GM19239 (cell line): ENCODE results near the gene DAP3.
"Not testable (repeated sequence)": the region's sequence is repeated elsewhere in the genome, so short reads cannot be mapped to it uniquely, and the experiment has no call there.

ENCODE experiments used
- DNase-seq: peaks from one replicate; pipeline ENCODE4 v3.0.0; 2011; ENCODE audit warnings: low spot score; ENCODE audit not compliant: insufficient read length
- FAIRE-seq: peaks from 2 replicates; lab custom pipeline; 2011; peaks lifted over from hg19 to GRCh38; lab: Jason Lieb, UNC

Gene DAP3

GRCh38 chr1:155689081-155689607 is at the start of gene DAP3:
DAP3 (plus strand) TSS chr1:155689091; CDS start chr1:155709780, 20,689 bp downstream.
- FAIRE-seq (peak; percentile 62), DNase-seq (peak; percentile 76)

- FAIRE-seq, result no peak
- DNase-seq, result no peak
Measured at GRCh38 chr1:155640367-155640766, 48.5 kb upstream of the DAP3 start.

GRCh38 chr1:155642559-155643180 is 46.2 kb upstream of the DAP3 start:
- not testable (repeated sequence) for FAIRE-seq, DNase-seq

- FAIRE-seq, result no peak
Measured at GRCh38 chr1:155643230-155643629, 45.7 kb upstream of the DAP3 start.

GRCh38 chr1:155645034-155645598 is 43.8 kb upstream of the DAP3 start:
- no peak for FAIRE-seq
- no peak for DNase-seq

More at GRCh38 chr1:155643230-155643629, 45.7 kb upstream of the DAP3 start:
- DNase-seq, result no peak

- DNase-seq (no peak), FAIRE-seq (no peak)
Measured at GRCh38 chr1:155645648-155646047, 43.2 kb upstream of the DAP3 start.

GRCh38 chr1:155646307-155646706 is 42.6 kb upstream of the DAP3 start:
- no peak for DNase-seq
- no peak for FAIRE-seq

- peak; percentile 11 for FAIRE-seq
- no peak for DNase-seq
Measured at GRCh38 chr1:155648207-155649147, 40.4 kb upstream of the DAP3 start.

- DNase-seq (no peak), FAIRE-seq (no peak)
Measured at GRCh38 chr1:155649676-155650075, 39.2 kb upstream of the DAP3 start.

DNA sequence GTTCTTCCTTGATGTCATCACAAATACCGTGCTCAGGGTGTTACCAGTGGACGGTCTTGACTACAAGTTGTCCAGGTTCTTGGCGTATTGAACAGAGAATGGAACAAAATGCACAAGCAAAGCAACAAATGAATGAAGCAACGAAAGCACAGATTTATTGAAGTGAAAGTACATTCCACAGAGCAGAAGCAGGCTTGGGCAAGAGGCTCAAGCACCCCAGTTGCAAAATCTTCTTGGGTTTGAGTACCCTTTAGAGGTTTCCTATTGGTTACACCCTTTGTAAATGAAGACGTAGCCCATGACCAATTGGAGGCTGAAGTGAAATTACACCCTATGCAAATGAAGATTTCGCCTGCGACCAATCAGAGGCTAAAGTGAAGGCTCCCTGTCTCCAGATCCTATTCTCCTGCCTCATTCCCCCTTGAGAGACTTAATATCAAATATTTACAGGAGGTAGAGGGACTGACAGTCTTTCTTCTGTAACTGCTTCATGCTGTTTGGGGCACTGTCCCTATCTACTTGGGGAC is 38.6 kb upstream of the DAP3 start:
- no peak for FAIRE-seq

GRCh38 chr1:155651861-155652661 is 36.8 kb upstream of the DAP3 start:
- FAIRE-seq, result no peak
- no peak for DNase-seq

More for the DNA sequence above, 38.6 kb upstream of the DAP3 start:
- DNase-seq, result no peak

- DNase-seq (no peak), FAIRE-seq (no peak)
Measured at GRCh38 chr1:155652951-155653350, 35.9 kb upstream of the DAP3 start.

DNA sequence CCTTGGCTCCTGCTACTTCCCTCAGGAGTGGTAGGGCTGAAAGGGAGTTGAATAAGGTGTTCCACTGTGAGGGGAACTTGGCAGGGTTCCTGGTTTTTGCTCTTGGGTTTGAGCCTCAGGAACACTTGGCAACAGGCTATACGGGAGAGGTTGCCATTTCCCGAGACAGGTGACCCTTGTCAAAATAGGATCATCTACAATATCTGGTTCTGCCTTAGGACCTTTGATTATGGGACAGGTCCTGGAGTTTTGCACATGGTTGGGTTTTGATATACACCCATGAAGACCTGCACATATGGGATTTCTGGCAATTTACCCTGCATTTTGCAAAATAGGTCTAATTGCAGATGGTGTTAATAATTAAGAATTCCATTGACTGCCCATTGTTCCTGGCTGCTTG is 31.4 kb upstream of the DAP3 start:
- no peak for FAIRE-seq
- no peak for DNase-seq

DNA sequence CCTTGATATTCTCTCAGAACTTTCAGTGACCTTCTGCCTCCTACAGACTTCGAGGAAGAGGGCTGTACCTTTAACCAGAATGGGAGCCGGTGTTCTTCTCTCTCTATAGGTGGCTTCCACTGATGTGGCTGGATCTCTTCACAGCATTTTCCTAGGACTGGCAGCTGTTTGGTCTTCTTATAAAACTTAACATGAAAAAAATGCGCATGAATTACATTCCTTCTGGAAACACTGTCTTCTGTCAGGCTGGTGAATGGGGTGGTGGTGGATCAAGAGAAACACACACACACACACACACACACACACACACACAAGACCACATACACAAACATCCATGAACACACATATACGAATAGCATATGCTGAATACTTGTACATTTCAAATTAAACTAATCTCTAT is 27.7 kb upstream of the DAP3 start:
- peak; percentile 76 for FAIRE-seq
- not testable (repeated sequence) for DNase-seq

DNA sequence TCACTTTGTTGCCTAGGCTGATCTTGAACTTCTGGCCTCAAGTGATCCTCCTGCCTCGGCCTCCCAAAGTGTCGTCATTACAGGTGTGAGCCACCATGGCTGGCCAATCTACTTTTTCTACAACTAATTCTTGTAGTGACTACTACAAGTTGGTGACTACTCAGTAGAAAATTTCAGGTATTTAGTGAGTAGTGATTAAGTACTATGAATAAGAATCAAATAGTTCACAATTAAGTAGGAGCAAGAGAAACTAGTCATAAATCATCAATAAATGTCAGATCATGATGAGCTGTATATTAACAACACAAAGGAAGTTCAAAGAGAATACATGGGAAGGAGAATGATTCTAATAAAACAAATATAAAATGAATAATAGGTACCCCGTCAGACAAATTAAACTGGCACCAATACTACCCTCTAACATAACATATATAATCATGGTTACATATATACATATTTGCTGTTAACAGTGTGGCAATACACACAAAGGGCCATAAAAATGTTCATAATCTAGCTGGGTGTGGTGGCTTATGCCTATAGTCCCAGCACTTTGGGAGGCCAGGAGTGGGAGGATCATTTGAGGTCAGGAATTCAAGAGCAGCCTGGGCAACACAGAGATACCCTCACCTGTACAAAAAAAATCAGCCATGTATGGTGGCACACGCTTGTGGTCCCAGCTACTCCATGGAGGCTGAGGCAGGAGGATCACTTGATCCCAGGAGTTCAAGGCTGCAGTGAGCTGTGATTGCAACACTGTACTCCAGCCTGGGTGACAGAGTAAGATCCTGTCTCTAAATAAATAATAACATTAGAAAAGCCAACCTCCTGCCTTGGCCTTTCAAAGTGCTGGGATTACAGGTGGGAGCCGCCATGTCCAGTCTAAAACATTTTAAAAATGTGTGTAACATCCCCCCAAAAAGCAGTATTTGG is 19.4 kb upstream of the DAP3 start:
- no peak for DNase-seq
- no peak for FAIRE-seq

GRCh38 chr1:155671750-155672149 is 17.1 kb upstream of the DAP3 start:
- DNase-seq, result no peak
- FAIRE-seq, result no peak

GRCh38 chr1:155673003-155673402 is 15.9 kb upstream of the DAP3 start:
- DNase-seq, result no peak
- no peak for FAIRE-seq

- FAIRE-seq (no peak), DNase-seq (no peak)
Measured at GRCh38 chr1:155678027-155678426, 10.9 kb upstream of the DAP3 start.

- DNase-seq, result not testable (repeated sequence)
- peak; percentile 35 for FAIRE-seq
Measured at GRCh38 chr1:155678992-155679391, 9.9 kb upstream of the DAP3 start.
